ENCODE results near the gene NEURL2. TPM values are rescaled to one million over a fixed set of nuclear protein-coding genes. Genes with fewer than 3 reads are reported as not detected.

NEURL2 gene
- polyA plus RNA-seq, 1 donor (not counting 4 experiments of a cell fraction or from before 2014, with no cell fraction given), result 0.49 TPM

GRCh38 chr20:45912344-45912682 lies 21.3 kb upstream of the NEURL2 start:
- H4K20me1 ChIP-seq (ENCODE audit: control insufficient read depth, extremely low read depth, insufficient read depth, low read length), result no peaks in the 10 kb centered on the region
- peak overlapping the region; percentile 94 for H3K4me2 ChIP-seq (ENCODE audit: control insufficient read depth, extremely low read depth, insufficient read depth, low read depth, low read length)
- no peaks in the 10 kb centered on the region for H3K27me3 ChIP-seq (ENCODE audit: control insufficient read depth, extremely low read depth, insufficient read depth, low read length)
- H3K4me1 ChIP-seq (ENCODE audit: control insufficient read depth, extremely low read depth, insufficient read depth, low read length), result peaks cover 16% of the 10 kb centered on the region
- H3K9ac ChIP-seq (ENCODE audit: control insufficient read depth, extremely low read depth, insufficient read depth, low read length), result peak overlapping the region; percentile 76
- FAIRE-seq (no peak), DNase-seq (ENCODE audit: low read depth, low spot score) (no peak)
- H2AFZ ChIP-seq (ENCODE audit: control insufficient read depth, low read length), result peak overlapping the region; percentile 65
- H3K9me3 ChIP-seq (ENCODE audit: control insufficient read depth, low read depth, low read length), result no peaks in the 10 kb centered on the region
- H3K27ac ChIP-seq (ENCODE audit: control insufficient read depth, insufficient read depth, low read length), result peak overlapping the region; percentile 70
- H3K9me1 ChIP-seq (ENCODE audit: control insufficient read depth, extremely low read depth, insufficient read depth, low read length), result no peaks in the 10 kb centered on the region
- H3K4me3 ChIP-seq (ENCODE audit: control insufficient read depth in 2 of 3, extremely low read depth in 1 of 3, insufficient read depth in 2 of 3, low read depth in 1 of 3, low read length in 3 of 3), result peak overlapping the region; percentile 45 to 71 (median 60)
- H3K36me3 ChIP-seq (ENCODE audit: control insufficient read depth in 2 of 2, extremely low read depth in 1 of 2, insufficient read depth in 2 of 2, low read length in 2 of 2), result peaks cover 3 to 7% of the 10 kb centered on the region in 2 experiments
- dilution Hi-C loops (cut with MboI; ENCODE audit: extremely low pct_ligation_motif_present, low sequenced_read_pairs), result no loop called here
- no peak for TF ChIP-seq EZH2 (IDR thresholded peaks at IDR 0.05; ENCODE audit: low read length)
- TF ChIP-seq, protein P1, sequence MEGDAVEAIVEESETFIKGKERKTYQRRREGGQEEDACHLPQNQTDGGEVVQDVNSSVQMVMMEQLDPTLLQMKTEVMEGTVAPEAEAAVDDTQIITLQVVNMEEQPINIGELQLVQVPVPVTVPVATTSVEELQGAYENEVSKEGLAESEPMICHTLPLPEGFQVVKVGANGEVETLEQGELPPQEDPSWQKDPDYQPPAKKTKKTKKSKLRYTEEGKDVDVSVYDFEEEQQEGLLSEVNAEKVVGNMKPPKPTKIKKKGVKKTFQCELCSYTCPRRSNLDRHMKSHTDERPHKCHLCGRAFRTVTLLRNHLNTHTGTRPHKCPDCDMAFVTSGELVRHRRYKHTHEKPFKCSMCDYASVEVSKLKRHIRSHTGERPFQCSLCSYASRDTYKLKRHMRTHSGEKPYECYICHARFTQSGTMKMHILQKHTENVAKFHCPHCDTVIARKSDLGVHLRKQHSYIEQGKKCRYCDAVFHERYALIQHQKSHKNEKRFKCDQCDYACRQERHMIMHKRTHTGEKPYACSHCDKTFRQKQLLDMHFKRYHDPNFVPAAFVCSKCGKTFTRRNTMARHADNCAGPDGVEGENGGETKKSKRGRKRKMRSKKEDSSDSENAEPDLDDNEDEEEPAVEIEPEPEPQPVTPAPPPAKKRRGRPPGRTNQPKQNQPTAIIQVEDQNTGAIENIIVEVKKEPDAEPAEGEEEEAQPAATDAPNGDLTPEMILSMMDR (optimal IDR thresholded peaks at IDR 0.05 in 1 of 3, IDR thresholded peaks at IDR 0.05 in 1 of 3, conservative IDR thresholded peaks at IDR 0.05 in 1 of 3; ENCODE audit: extremely low read depth in 1 of 3, insufficient read depth in 2 of 3, low read length in 3 of 3), result no peak
- no peaks in the 10 kb centered on the region for H3K79me2 ChIP-seq (ENCODE audit: control insufficient read depth, insufficient read depth, low read length)

GRCh38 chr20:45911486-45912343 lies 20.7 kb upstream of the NEURL2 start, which contains the start of gene PLTP:
TSS of gene PLTP (minus strand) at chr20:45912155. CDS start at chr20:45911452, 703 bp downstream.
- peak within 1 kb of the TSS; percentile 45 to 71 (median 60) for H3K4me3 ChIP-seq (ENCODE audit: control insufficient read depth in 2 of 3, extremely low read depth in 1 of 3, insufficient read depth in 2 of 3, low read depth in 1 of 3, low read length in 3 of 3)
- H3K27me3 ChIP-seq (ENCODE audit: control insufficient read depth, extremely low read depth, insufficient read depth, low read length), result no peaks in the 10 kb centered on the region
- DNase-seq (ENCODE audit: low read depth, low spot score), result no peak
- H3K9me1 ChIP-seq (ENCODE audit: control insufficient read depth, extremely low read depth, insufficient read depth, low read length), result no peaks in the 10 kb centered on the region
- dilution Hi-C loops (cut with MboI; ENCODE audit: extremely low pct_ligation_motif_present, low sequenced_read_pairs), result no loop called here
- no peaks in the 10 kb centered on the region for H3K9me3 ChIP-seq (ENCODE audit: control insufficient read depth, low read depth, low read length)
- peak within 1 kb of the TSS; percentile 94 for H3K4me2 ChIP-seq (ENCODE audit: control insufficient read depth, extremely low read depth, insufficient read depth, low read depth, low read length)
- TF ChIP-seq, protein P1 (optimal IDR thresholded peaks at IDR 0.05 in 1 of 3, IDR thresholded peaks at IDR 0.05 in 1 of 3, conservative IDR thresholded peaks at IDR 0.05 in 1 of 3; ENCODE audit: extremely low read depth in 1 of 3, insufficient read depth in 2 of 3, low read length in 3 of 3), result no peak
- TF ChIP-seq EZH2 (IDR thresholded peaks at IDR 0.05; ENCODE audit: low read length), result no peak
- peaks cover 16% of the 10 kb centered on the region for H3K4me1 ChIP-seq (ENCODE audit: control insufficient read depth, extremely low read depth, insufficient read depth, low read length)
- peaks cover 3 to 8% of the 10 kb centered on the region in 2 experiments for H3K36me3 ChIP-seq (ENCODE audit: control insufficient read depth in 2 of 2, extremely low read depth in 1 of 2, insufficient read depth in 2 of 2, low read length in 2 of 2)
- H3K79me2 ChIP-seq (ENCODE audit: control insufficient read depth, insufficient read depth, low read length), result no peaks in the 10 kb centered on the region
- peak within 1 kb of the TSS; percentile 81 for H2AFZ ChIP-seq (ENCODE audit: control insufficient read depth, low read length)
- FAIRE-seq, result no peak
- peak within 1 kb of the TSS; percentile 76 for H3K9ac ChIP-seq (ENCODE audit: control insufficient read depth, extremely low read depth, insufficient read depth, low read length)
- H3K27ac ChIP-seq (ENCODE audit: control insufficient read depth, insufficient read depth, low read length), result peak within 1 kb of the TSS; percentile 70
- H4K20me1 ChIP-seq (ENCODE audit: control insufficient read depth, extremely low read depth, insufficient read depth, low read length), result no peaks in the 10 kb centered on the region
